Vagina (tissue), 2 donors: Measurements from ENCODE around the gene TGIF1.

Experiments
- CTCF ChIP-seq, 3 experiments: fragments of 450-650 bp in 2 of 3; fragments of 200-600 bp in 1 of 3; sonication (generic) in 1 of 3; IDR thresholded peaks; one replicate each; pipeline ENCODE4 v1.5.1; 2017 to 2019; ENCODE audit warnings: antibody characterized with exemption in 3 of 3, mild to moderate bottlenecking in 2 of 3, moderate library complexity in 2 of 3
- POLR2A ChIP-seq, 2 donors: fragments of 450-650 bp; IDR thresholded peaks; one replicate each; pipeline ENCODE4 v1.6.1; 2017; ENCODE audit warnings: antibody characterized with exemption in 2 of 2, mild to moderate bottlenecking in 2 of 2, moderate library complexity in 2 of 2

- TF ChIP-seq CTCF (IDR thresholded peaks at IDR 0.05) (no peak), POLR2A (IDR thresholded peaks at IDR 0.05) (no peak)
Observed at GRCh38 chr18:3411854-3412268, 38.1 kb upstream of the TGIF1 start.
